T-helper 1 cell (primary cell): ENCODE results near the gene ZNF648.
"Not testable (repeated sequence)": the region's sequence is repeated elsewhere in the genome, so short reads cannot be mapped to it uniquely, and the experiment has no call there.

Experiments used
- DNase-seq, 5 donors: peaks; one replicate each; pipeline ENCODE4 v3.0.0-alpha.2; 2012 to 2020

Gene ZNF648

DNA sequence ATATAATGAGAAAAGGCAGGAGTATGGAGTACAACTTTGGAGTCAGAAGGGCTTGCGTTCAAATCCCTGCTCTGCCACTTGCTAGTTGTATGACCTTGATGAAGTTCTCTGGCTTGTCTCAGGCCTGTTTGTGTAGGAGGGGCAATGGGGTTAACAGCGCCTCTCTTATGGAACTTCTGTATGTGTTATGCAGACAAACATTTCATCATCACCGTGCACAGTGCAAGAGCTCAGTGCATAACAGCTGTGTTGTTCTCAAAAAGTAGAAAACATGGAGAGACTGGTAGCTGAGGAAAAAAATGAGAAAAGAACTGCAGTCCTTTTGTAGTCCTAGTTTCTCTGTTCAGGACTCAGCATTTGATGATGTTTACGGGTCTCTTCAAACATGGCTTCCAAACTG lies 10.4 kb upstream of the ZNF648 start:
- no peak for DNase-seq

DNA sequence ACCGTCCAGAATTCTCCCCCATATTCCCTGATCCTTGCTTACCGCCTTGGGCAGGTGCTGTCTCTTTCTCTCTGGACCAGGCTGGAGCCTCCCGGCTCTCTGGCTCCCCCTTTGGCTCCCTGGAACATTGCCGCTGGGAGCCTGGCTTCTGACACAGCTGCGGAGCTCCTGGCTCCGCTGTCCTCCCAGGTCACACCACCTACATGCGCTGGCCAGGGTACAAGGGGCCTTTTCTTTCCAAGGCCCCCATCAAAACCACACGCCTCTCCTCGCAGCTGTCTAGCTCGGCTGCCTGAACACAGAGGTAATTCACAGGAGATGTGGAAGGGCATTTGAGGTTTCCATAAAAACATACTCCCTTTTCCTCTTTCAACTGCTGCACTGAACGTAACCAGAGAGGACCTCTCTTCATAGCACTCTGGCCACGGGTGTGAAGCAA lies 7.5 kb upstream of the ZNF648 start:
- no peak for DNase-seq

DNA sequence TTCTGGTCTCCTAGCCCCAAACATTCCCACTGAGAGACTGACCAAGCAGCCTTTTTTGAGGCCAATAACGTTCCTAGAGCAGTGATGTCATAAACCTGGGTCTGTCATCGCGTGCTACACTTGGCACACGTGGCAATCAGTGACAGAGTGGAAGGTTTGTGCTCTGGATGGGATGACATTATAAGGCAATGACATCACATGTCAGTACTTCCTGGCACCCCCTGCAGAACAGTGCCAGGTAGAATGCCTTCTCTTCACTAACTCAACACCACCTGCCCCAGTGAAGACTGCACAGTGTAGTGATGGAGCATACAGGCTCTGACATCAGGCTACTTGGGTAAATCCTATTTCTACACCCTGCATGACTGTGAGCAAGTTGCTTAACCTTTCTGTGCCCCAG lies 5.4 kb upstream of the ZNF648 start:
- DNase-seq, result no peak

- no peak for DNase-seq
These were observed 3.8 kb upstream of the ZNF648 start for GRCh38 chr1:182065126-182065845.

DNA sequence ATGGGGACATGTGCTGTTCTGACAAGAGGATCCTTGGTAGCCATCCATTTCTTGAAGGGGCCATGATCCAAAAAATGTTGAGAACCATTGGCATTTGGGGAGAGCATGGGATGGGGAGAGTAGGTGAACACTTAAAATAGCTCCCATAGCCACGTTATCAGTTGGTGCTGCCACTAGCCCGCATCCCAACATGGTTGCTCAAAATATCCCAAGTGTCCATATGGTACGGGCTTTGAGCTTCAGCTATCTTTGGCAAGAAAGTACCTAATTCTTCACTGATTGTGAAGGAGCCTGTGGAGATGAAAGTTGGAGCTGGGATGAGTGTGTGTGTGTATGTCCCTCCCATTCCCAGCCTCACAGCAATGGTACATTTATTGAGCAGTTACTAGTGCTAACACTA lies 3.1 kb upstream of the ZNF648 start:
- DNase-seq, result no peak

DNA sequence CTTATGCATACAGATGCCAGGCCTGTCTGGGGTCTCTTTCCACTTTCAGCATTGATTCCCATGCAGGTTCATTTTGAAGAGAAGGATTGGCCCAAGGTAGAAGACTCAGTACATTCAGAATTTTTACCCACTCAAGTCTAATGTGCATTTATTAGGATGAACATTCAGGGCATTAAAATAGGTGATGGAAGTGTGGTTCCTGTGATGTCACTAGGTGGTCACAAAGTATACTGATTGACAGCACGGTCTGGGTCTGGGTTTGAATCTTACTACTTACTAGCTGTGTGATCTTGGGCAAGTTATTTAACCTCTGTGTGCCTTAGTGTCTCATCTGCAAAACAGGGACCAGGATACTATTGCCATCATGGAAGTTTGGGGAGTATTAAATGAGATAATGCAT lies 711 bp upstream of the ZNF648 start:
- DNase-seq, result no peak

DNA sequence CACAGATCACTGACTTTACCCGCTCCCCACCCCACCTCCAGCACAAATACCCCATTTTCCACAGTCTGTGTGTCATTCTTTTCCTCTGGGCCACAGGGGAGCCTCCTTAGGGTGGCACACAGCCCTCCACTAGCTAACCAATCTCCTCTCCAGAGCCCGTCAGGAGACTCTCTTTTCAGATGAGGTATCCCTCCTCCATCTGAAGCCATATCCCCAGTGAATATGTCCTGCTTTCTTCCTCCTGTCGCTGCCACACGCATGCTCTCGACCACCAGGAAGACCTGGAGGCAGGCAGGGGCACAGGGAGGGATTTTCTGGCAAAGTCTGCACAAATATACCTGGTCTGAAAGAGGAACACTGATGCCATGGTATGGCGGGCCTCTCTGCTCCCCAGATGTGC lies 635 bp downstream of the ZNF648 start:
- no peak for DNase-seq

GRCh38 chr1:182059936-182060335 lies 1.6 kb downstream of the ZNF648 start:
- DNase-seq, result no peak

DNA sequence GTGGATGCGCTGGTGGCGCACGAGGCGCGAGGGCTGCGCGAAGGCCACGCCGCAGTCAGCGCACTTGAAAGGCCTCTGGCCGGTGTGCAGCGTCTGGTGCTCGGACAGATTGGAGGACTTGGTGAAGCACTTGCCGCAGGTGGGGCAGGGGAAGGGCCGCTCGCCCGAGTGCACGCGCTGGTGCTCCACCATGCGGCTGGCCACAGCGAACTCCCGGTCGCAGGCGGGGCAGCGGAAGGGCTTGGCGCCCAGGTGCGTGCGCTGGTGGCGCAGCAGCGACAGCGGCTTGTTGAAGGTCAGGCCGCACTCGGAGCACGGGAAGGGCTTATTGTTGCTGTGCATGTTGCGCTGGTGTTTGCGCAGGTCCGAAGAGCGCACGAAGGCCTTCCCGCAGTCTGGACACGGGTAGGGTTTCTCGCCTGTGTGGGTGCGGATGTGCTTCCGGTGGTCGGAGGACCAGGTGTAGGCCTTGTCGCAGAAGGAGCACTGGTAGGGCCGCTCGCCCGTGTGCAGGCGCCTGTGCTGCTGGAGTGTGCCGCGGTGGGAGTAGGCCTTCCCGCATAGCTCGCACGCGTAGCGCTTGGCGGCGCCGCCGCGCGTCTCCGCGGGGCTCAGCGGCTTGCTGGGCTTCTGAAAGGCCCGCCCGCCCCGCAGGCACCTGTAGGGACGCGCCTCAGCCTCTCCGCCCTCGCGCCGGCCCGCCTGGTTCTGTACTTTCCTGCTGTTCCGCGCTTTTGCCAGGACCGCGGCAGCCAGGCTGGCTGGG lies 4.7 kb downstream of the ZNF648 start:
- DNase-seq, result no peak

DNA sequence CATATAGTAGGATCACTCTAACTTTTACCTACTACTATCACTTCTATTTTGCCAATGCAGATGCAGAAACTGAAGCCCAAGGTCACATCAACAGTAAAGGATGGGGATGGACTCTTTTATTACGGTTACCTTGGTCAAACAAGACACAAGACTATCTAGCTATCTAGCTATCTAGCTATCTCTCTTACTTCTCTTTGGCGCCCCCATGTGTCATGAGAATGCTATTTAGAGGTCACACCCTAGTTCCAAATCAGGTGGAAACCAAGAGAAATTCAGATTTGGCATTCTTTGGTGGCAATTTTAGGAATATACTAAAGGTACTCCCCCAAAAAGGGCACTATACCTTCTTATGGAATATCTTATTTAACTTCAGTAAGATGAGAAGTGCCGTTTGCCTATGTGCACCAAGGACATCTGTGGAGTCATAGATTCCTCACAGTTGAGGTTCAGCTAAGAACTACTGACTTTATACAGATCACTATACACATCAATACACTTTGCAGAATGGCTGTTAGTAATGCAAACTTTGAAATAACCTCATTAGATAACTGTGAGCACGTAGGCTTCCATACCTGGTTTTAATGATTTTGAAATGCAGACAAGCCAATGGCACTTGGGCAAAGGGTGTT lies 6.7 kb downstream of the ZNF648 start:
- DNase-seq, result peak in 4 of 5 donors; percentile 22 to 59 (median 46)

GRCh38 chr1:182052355-182052754 lies 9.2 kb downstream of the ZNF648 start:
- no peak for DNase-seq

- DNase-seq, result no peak
These were observed 9.6 kb downstream of the ZNF648 start for GRCh38 chr1:182051938-182052337.

GRCh38 chr1:182050481-182051448 lies 10.7 kb downstream of the ZNF648 start:
- no peak for DNase-seq

DNA sequence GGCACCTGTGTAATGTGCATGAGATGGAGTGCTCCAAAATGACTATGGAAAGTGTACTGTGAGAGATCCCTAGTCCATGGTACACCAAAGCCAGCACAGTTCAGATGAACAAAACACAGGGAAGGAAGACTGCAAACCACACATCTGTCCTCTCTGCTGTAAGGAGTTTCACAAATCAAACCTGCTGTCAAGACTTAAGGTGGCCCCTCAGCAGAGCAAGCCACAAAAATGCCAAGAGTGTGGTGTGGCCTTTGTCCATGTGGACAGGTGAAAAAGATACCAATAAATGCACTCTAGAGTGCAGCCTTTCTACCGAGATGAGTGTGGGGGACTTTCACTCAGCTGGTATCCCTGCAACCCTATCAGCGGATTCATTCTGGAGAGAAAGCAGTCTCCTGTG lies 12.9 kb downstream of the ZNF648 start:
- no peak for DNase-seq

DNA sequence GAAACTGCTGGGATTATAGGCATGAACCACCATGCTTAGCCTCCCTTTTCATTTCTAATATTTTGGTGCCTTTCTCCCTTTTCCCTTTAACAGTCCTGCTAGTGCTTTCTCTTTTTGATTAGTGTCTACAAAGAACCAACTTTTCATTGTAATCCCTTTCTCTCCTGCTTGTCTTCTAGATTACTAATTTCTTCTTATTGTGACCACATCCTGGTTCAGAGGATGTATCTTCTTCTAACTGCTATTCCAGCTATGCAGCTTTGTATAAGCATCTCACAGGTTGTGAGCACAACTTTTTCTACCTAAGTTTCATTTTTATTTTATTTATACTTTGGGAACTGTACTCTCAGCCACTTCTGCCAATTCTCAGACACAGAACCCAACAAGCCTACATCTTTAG lies 14.7 kb downstream of the ZNF648 start:
- peak in 1 of 5 donors; percentile 68 for DNase-seq

GRCh38 chr1:182045481-182045880 lies 16.0 kb downstream of the ZNF648 start:
- DNase-seq, result not testable (repeated sequence)

DNA sequence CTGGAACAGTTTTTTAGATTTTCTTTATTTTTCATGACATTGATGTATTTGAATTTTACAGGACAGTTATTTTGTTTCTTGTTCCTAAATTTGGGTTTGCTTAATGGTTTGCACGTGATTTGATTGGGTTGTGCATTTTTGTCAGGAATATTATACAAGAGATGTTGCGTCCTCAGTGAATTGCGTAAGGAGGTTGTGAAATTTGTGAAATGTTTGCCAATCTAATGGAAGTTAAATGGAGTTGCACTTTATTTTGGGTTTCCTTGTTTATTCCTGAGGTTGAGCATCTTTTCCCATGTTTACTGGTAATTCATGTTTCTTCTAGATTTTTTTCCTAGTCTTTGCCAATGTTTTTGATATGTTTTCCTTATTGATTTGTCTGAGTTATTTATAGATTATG lies 19.9 kb downstream of the ZNF648 start:
- DNase-seq, result no peak

DNA sequence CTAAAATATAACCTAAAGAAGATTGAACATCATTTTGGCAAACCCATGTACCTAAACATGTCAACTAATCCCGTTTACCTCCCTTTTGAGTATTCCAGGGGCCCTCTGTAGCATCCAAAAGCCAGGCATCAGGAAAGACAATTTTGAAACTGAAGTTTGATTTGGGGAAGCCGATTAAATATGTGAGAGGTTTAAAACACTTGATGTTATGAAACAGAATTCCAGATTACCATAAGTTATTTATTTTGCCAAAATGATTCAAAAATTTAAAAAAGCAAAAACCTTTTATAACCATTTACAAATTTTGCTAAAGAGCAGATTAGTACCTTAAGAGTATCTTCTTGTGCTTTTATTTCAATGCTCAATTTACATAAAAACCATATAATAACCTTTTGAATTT lies 23.3 kb downstream of the ZNF648 start:
- no peak for DNase-seq

DNA sequence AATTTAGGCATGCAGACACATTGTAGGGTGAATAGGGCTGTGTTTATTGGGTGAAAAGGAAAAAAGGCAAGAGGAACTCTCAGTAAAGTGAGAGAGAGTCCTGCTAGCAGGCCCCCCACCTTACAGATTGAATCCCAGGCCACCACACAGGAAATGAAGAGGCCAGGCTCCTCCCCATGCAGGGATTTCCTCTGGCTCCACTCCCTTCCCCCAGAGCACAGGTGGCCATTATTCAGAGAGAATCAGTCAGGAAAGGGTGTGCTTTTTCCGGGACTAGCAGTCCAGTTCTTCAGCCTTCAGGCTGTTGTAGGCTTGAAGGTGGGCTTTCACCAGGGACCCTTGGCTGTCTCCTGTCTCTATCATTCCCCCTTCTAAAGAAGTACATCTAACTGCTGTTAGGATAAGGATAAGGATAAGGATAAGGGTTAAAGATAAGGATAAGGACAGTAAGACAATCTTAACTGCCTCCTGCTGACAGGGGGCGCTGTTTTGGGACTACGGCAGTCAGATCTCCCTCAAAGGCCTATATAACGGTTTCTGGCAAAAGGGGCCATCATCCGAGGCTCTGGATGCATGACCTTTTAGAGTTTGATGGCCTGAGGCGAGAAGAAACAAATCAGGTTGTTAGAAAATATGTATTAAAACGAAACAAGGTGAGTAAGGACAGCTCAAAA lies 26.3 kb downstream of the ZNF648 start:
- no peak for DNase-seq

DNA sequence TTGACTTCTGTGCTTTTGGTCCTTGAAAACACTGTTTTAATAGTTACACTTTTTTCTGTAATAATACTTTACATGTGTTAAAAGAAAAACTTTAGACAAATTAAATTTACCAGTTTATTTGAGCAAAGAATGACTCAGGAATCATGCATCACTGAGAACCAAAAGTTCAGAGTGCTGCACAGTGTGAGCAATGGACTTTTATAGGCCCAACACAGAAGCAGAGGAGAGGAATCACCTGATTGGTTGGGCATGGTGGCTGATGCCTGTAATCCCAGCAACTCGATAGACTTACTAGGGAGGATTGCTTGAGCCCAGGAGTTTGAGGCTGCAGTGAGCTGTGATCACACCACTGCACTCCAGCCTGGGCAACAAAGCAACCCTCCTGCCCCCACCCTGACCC lies 29.3 kb downstream of the ZNF648 start:
- DNase-seq, result no peak

DNA sequence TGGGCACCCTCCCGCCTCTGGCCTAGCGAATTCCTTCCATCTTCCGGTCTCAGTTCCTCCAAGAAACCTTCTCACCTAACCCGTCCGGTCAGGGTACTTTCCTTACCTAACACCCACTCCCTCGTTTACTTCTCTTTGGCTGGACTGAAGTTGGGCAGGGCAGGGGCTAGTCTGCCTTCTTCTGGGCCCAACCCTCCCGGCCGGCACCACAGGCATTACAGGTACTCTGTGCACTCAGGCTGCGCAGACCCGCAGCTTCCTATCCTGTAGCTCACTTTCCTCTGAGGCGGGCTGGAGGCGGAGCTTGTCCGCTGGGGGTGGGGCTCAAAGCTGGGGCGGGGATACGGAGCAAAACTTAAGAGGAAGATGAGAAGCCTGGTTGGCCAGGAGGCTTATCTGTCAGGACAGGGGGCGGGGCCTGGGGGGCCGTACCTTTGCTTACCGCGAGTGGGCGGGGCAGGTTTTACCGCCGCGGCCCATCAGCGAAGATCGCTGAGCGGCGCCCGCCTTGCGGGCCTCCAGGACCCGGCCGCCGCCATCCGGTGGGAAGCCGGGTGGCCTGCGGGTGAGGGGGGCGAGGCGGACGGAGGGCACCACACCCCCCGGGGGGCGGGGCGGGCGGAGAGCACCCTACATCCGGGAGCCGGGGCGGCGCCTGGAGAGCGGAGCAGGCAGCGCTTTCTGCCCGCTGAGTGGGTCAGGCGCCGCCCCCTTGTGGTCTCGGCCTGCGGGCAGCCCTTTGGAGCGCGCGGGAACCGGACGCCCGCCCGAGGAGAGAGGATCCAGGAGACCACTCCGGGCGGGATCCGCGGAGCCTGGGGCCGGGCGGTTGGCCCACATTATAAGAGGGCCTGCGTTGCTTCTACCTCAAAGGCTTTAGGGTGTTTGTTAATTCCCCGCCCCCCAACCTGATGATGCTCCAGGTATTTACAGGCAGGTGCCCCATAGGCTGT lies 31.9 kb downstream of the ZNF648 start:
- DNase-seq, result peak; percentile 94 to 98 (median 97)
